ENCODE results near the gene SYNDIG1L. TPM values are rescaled to one million over a fixed set of nuclear protein-coding genes. Genes with fewer than 3 reads are reported as not detected.
"Not testable (repeated sequence)": the region's sequence is repeated elsewhere in the genome, so short reads cannot be mapped to it uniquely, and the experiment has no call there.

Gene SYNDIG1L
- total RNA-seq, 2 donors from 2014 or later: 0.23 to 0.29 TPM

DNA sequence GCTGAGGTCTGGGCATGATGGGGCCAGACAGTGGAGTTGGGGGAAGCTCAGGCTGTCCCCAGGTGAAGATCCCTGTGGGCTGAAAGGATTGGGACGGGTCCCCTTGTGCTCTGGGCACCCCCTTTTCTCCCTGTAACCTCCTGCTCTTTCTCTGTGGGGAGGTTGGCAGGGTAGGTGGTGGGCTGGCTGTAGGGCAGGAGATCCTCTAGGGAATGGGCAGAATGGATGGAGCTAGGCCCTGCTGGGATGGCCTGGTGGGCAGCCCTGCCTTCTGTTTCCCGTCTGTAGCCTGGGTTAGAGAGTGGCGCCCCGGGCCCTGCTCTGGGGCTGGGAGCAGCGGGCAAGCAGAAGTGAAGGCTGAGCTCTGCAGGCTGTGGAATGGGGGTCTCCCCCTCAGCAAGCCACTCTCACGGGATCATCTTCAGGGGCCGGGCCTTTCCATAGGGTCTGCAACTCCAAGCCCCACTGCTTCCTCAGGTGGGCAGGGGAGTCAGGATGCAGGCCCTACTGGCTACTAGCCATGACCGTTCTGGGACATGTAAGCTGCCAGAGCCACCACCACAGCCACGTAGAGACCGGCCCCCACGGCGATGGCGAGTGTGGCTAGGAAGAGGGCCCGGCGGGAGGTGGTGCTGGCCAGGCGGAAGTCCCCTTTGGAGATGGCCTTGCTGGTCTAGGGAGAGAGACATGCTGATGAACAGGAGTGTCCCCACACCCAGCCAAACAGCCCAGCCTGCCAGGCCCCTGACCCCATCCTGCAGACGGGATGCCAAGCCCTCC is 18.8 kb downstream of the SYNDIG1L start:
- no peak for DNase-seq (ENCODE audit: low spot score)

GRCh38 chr14:74405663-74406062 is 20.3 kb downstream of the SYNDIG1L start:
- DNase-seq (ENCODE audit: low spot score): no peak

More for the DNA sequence above, 18.8 kb downstream of the SYNDIG1L start:
- intact Hi-C loops (cut with DNase I): no loop called here

DNA sequence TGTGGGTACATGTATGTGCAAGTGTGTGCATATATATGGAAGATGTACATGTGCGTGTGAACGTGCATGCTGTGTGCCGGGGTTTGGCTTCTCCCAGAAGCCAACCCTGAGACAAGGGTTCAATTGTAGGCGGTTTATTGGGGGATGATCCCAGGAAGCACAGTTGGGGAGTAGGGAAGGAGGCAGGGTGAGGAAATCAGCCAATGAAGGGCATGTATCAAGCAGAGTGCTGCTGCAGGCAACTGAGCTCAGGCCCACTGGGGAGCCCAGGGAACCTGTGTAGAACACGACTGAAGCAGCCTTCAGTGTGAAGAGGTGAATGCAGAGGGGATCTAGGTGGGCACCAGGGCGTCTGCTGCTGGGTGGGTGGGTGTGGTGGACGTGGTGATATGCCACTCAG is 21.6 kb downstream of the SYNDIG1L start:
- intact Hi-C loops (cut with DNase I): no loop called here
- DNase-seq (ENCODE audit: low spot score): no peak

More at GRCh38 chr14:74405663-74406062, 20.3 kb downstream of the SYNDIG1L start:
- intact Hi-C loops (cut with DNase I): no loop called here

- no peak for DNase-seq (ENCODE audit: low spot score)
- intact Hi-C loops (cut with DNase I): no loop called here
Measured at GRCh38 chr14:74403619-74404417, 22.2 kb downstream of the SYNDIG1L start.

GRCh38 chr14:74402401-74403251 is 23.4 kb downstream of the SYNDIG1L start:
- intact Hi-C loops (cut with DNase I): no loop called here
- DNase-seq (ENCODE audit: low spot score): no peak

DNA sequence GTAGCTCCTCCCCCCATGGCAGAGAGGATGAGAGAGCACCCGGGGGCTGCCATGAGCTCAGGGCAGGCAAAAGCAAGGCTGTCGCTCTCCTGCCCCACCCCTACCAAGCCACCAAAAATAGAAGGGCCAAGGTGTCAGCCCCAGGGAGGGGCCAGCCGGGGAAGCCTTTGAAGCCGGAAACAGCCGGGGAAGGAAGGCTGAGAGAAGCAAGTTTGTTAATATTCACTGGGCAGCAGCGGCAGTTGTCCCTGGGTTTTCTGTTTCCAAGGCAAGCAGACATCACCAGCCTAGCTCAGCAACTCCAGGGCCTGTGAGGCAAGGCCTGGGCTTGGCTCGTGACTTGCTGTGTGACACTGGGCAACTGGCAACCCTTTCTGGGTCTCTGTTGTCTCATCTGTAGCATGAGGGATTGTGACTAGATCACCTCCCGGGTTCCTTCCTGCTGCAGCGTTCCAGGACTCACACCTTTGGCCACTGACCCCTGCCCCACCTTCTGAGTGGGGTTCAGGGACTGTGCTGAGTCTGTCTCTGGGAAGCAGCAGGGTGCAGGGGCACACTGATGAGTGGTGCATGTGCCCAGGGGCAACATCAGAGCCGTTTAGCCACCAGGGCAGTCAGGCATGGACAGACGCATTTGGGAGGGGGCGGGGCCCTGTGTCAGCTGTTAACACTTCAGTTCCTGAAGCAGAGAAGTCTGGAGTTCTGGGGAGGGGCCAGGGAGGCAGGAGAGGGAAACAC is 24.3 kb downstream of the SYNDIG1L start:
- DNase-seq (ENCODE audit: low spot score): peak; percentile 63
- intact Hi-C loops (cut with DNase I): no loop called here

GRCh38 chr14:74400919-74401503 is 25.0 kb downstream of the SYNDIG1L start:
- DNase-seq (ENCODE audit: low spot score): no peak
- intact Hi-C loops (cut with DNase I): no loop called here

GRCh38 chr14:74400031-74400685 is 25.9 kb downstream of the SYNDIG1L start:
- intact Hi-C loops (cut with DNase I): no loop called here
- peak; percentile 24 for DNase-seq (ENCODE audit: low spot score)

DNA sequence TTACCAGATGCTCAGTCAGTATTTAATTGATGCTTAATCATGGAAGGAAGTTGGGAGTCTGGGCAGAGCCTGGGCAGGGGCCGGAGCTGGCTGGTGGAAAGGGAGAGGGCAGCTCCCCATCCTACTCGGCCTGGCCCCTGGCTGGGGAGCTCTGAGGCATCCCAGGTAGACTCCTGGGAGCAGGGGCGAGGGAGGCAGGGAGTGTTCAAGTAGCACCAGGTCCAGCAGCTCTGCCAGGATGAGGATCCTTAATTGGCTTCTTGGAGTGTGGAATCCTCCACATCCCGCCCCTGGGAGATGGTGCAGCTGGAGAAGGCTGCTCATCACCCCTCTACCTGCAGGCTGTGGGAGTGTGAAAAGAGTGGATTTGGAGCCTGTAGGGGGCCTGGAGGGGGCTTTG is 30.9 kb downstream of the SYNDIG1L start:
- intact Hi-C loops (cut with DNase I): no loop called here
- no peak for DNase-seq (ENCODE audit: low spot score)

DNA sequence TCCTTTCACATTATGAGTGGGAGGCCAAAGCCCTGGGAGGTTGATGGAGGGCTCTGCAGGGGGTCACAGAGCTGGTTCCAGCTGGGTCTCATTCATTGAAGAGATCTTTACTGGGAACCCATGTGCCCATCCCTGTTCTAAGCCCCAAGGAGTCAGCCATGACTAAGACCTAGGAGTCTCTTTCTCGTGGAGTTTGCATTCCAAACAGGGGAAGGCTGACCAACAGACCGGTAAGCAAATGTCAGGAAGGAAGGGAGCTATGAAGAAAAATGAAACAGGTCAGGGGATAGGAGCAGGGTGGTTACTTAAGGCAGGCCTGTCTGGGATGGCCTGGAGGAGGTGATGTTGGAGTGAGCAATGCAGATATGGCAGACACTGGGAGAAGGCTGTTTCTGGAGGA is 31.5 kb downstream of the SYNDIG1L start:
- intact Hi-C loops (cut with DNase I): no loop called here

DNA sequence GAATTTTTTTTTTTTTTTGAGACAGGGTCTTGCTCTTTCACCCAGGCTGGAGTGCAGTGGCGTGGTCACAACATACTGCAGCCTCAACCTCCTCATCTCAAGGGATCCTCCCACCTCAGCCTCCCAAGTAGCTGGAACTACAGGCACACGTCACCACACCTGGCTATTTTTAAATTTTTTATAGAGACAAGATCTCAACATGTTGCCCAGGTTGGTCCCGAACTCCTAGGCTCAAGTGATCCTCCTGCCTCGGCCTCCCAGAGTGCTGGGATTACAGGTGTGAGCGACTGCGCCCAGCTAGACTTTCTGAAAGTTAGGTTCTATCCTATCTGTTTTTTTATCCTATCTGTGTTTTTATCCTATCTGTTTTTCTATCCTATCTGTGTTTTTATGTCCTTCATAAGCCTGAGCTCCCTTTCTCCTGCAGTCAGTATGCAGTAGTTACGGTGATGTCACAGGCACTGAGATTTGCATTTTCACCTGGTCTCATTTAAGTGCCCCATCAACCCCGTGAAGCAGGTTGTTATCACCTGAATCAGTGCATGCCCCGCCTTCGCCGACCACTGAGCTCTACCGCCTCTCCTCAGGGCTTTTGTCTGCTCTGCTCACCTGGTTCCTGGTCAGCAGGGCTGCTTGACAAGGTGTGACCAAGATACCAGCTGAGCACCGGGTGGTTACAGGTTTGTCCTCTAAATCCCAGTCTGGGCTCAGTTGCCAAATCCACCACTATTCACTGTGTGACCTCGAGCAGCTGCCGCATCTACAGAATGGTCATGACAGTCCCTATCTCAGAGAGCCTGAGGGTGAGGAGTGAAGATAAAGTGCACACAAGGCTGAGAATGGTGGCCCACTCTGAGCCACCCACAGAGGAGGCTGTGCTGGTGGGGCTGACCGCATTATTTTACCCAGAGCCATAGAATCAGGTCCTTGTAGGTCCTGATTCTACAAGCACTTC is 33.1 kb downstream of the SYNDIG1L start:
- DNase-seq (ENCODE audit: low spot score): no peak
- intact Hi-C loops (cut with DNase I): no loop called here

More for the DNA sequence above, 31.5 kb downstream of the SYNDIG1L start:
- DNase-seq (ENCODE audit: low spot score): no peak

DNA sequence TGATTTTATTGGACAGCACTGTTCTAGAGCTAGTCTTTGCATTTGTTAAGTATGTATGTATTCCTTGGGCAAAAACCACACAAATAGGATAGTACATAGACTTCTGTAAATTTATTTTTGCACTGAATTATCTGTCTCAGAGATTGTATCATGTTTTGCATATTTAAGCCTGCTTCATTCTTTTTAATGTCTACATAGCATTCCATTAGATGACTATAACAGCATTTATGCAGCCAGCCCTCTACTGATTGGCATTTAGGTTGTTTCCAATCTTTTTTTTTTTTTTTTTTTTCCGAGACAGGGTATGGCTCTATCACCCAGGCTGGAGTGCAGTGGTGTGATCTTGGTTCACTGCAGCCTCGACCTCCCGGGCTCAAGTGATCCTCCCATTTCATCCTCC is 34.5 kb downstream of the SYNDIG1L start:
- no peak for DNase-seq (ENCODE audit: low spot score)
- intact Hi-C loops (cut with DNase I): no loop called here

GRCh38 chr14:74390505-74390904 is 35.5 kb downstream of the SYNDIG1L start:
- intact Hi-C loops (cut with DNase I); DNase-seq (ENCODE audit: low spot score): not testable (repeated sequence)

DNA sequence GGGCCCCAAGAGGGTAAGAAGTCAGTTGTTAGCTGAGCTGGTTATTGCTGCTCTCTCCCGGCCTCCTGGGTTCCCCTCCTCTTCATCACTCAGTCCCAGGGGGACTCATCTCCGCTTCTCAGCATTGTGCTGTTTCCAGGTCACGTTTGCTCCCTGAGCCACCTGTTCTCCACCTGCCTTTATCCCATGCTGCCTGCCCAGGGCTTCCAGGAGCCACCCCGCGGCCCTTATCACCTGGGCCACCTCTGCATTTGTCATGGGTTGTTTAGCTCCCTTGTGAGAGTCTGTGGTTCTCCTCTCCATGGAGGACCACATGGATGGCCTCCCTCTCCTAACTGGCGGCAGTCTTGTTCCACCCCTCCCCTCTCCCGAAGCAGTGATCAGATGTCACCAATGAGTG is 36.0 kb downstream of the SYNDIG1L start:
- DNase-seq (ENCODE audit: low spot score): peak; percentile 55
- intact Hi-C loops (cut with DNase I): no loop called here

- intact Hi-C loops (cut with DNase I): no loop called here
Measured at GRCh38 chr14:74382231-74382630, 43.8 kb downstream of the SYNDIG1L start.

DNA sequence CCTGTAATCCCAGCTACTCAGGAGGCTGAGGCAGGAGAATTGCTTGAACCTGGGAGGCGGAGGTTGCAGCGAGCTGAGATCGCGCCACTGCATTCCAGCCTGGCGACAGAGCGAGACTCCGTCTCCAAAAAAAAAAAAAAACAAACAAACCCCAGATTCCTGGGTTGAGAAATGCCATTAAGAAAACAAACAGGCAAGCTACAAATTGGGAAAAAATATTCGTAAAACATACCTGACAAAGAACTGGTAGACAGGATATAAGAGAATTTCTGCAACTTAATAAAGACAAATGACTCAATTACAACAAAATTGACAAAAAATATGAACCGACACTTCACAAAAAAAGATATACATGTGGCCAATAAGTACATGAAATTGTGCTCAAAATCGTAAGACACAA is 44.4 kb downstream of the SYNDIG1L start:
- intact Hi-C loops (cut with DNase I); DNase-seq (ENCODE audit: low spot score): not testable (repeated sequence)

More at GRCh38 chr14:74382231-74382630, 43.8 kb downstream of the SYNDIG1L start:
- no peak for DNase-seq (ENCODE audit: low spot score)

DNA sequence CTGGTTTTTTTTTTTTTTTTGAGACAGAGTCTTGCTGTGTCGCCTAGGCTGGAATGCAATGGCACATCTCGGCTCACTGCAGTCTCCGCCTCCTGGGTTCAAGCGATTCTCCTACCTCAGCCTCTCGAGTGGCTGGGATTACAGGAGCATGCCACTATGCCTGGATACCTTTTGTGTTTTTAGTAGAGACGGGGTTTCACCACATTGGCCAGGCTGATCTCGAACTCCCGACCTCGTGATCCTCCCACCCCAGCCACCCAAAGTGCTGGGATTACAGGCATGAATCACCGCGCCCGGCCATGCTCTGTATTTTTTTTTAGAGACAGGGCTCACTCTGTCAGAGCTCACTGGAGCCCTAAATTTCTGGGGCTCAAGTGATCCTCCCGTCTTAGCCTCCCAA is 45.2 kb downstream of the SYNDIG1L start:
- peak; percentile 25 for DNase-seq (ENCODE audit: low spot score)
- intact Hi-C loops (cut with DNase I): no loop called here
